Glutamatergic neuron (in vitro differentiated cells): ENCODE results near the gene AMIGO2. TPM values are rescaled to one million over a fixed set of nuclear protein-coding genes. Genes with fewer than 3 reads are reported as not detected.

Experiments
- DNase-seq: peaks from one replicate; pipeline ENCODE4 v3.0.0; 2022
- H3K27ac Mint-ChIP-seq: one replicate; pipeline ENCODE4 v1.8.0; 2020; ENCODE audit warnings: mild to moderate bottlenecking, mixed read lengths, inconsistent platforms; ENCODE audit not compliant: unreplicated experiment
- H3K27me3 Mint-ChIP-seq: one replicate; pipeline ENCODE4 v1.8.0; 2020; ENCODE audit warnings: mild to moderate bottlenecking, moderate library complexity, mixed read lengths, inconsistent platforms; ENCODE audit not compliant: unreplicated experiment
- H3K36me3 Mint-ChIP-seq: one replicate; pipeline ENCODE4 v1.8.0; 2020; ENCODE audit warnings: mild to moderate bottlenecking, mixed read lengths, inconsistent platforms; ENCODE audit not compliant: unreplicated experiment
- H3K4me1 Mint-ChIP-seq: one replicate; pipeline ENCODE4 v1.8.0; 2020; ENCODE audit warnings: mild to moderate bottlenecking, low read depth, mixed read lengths, inconsistent platforms; ENCODE audit not compliant: unreplicated experiment
- H3K4me3 Mint-ChIP-seq: one replicate; pipeline ENCODE4 v1.8.0; 2020; ENCODE audit warnings: mild to moderate bottlenecking, mixed read lengths, inconsistent platforms; ENCODE audit not compliant: unreplicated experiment
- H3K9me3 Mint-ChIP-seq: one replicate; pipeline ENCODE4 v1.8.0; 2020; ENCODE audit warnings: mild to moderate bottlenecking, moderate library complexity, mixed read lengths, inconsistent platforms; ENCODE audit not compliant: unreplicated experiment
- total RNA-seq: library from RNA; stranded (reverse); fragmentation: NEBNext Ultra II Directional; extraction: Animal tissue kit (Norgen Biotek cat#: 25700); gene quantifications from one replicate; pipeline ENCODE4 v1.2.1, GENCODE V29; 2021; ENCODE audit not compliant: unreplicated experiment
- TF ChIP-seq, protein P1 (sequence below): fragments of 200-600 bp; sonication (generic); IDR thresholded peaks from one replicate; pipeline ENCODE4 v1.5.0; 2021; ENCODE audit not compliant: partially characterized antibody, unreplicated experiment

Gene AMIGO2
- total RNA-seq, 1 donor from 2014 or later: 1.7 TPM

DNA sequence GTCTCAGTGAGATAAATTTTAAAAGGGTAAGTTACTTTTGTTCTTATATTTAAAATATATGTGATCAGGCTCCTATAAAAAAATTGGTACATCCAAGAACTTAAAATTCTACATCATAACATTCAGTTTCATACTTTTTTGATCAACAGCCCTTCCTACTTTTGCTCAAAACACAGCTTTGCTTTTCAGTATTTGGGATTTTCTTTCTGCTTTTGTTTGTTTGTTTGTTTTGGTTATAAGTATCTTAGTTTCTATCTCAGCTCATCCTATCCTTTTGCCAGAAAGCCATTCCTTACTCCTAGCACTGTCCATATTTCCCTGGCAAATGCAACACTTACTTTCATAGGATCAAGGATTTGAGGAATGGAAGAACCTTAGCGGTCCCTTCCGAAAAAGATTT lies 5.0 kb downstream of the AMIGO2 start:
- no peaks in the 10 kb centered on the region for H3K36me3 Mint-ChIP-seq
- peaks cover 3% of the 10 kb centered on the region for H3K4me1 Mint-ChIP-seq
- no peak overlapping the region for H3K4me3 Mint-ChIP-seq
- DNase-seq: no peak
- H3K27me3 Mint-ChIP-seq: peaks cover 5% of the 10 kb centered on the region
- no peak overlapping the region for H3K27ac Mint-ChIP-seq
- H3K9me3 Mint-ChIP-seq: no peaks in the 10 kb centered on the region
- TF ChIP-seq, protein P1, sequence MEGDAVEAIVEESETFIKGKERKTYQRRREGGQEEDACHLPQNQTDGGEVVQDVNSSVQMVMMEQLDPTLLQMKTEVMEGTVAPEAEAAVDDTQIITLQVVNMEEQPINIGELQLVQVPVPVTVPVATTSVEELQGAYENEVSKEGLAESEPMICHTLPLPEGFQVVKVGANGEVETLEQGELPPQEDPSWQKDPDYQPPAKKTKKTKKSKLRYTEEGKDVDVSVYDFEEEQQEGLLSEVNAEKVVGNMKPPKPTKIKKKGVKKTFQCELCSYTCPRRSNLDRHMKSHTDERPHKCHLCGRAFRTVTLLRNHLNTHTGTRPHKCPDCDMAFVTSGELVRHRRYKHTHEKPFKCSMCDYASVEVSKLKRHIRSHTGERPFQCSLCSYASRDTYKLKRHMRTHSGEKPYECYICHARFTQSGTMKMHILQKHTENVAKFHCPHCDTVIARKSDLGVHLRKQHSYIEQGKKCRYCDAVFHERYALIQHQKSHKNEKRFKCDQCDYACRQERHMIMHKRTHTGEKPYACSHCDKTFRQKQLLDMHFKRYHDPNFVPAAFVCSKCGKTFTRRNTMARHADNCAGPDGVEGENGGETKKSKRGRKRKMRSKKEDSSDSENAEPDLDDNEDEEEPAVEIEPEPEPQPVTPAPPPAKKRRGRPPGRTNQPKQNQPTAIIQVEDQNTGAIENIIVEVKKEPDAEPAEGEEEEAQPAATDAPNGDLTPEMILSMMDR: no peak

DNA sequence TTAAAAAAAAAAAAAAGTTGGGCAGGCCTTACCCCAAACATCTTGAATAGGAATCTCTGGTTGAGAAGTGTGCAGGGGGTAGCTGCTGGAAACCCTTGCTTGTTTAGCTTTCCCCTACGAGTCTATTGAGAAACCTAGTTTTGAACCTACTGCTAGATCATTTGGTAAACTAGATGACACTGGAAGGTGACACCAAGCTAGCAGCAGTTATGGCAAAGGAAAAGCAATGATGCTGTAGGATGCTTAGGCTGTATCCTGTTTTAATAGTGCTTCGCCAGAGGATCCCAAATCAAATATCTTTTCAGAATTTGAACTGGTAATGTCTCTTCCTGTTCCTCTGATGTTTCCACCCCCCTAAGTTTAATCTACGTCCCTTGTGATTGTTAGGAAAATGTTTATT lies 5.8 kb downstream of the AMIGO2 start:
- H3K4me1 Mint-ChIP-seq: peaks cover under 1% of the 10 kb centered on the region
- H3K36me3 Mint-ChIP-seq: no peaks in the 10 kb centered on the region
- no peak for DNase-seq
- no peak overlapping the region for H3K27ac Mint-ChIP-seq
- H3K4me3 Mint-ChIP-seq: no peak overlapping the region
- H3K27me3 Mint-ChIP-seq: peaks cover 2% of the 10 kb centered on the region
- H3K9me3 Mint-ChIP-seq: no peaks in the 10 kb centered on the region
- TF ChIP-seq, protein P1: no peak

DNA sequence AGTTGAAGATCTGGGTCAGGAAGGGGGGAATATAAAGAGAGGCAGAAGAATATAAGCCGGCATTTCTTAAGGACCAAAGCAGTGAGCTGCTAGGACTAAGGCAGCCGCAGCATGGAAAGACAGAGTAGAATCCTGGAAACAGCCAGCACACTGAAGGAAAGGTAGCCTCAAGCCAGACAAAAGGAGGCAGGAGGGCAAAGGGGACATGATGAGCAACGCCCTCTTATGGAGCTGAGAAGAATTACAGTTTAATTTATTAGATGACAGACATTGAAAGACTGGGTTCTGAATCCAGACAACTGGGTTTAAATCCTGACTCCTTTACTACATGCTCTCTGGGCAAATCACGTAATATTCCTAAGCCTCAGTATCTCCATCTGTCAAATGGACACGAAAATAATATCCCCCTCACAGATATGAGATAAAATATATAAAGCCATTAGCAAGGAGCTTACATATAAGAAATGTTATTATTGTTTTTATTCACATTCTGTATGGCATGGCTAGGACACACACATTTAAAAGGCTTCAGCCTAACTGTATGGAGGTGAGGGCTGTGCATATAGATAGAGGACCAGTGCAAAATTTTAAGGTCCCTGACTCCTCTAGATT lies 8.4 kb downstream of the AMIGO2 start:
- Mint-ChIP-seq H3K9me3 (no peaks in the 10 kb centered on the region), H3K4me3 (no peak overlapping the region), H3K27ac (no peak overlapping the region), H3K27me3 (no peaks in the 10 kb centered on the region), H3K4me1 (peaks cover 11% of the 10 kb centered on the region), H3K36me3 (no peaks in the 10 kb centered on the region)
- TF ChIP-seq, protein P1: peak; percentile 63
- no peak for DNase-seq

DNA sequence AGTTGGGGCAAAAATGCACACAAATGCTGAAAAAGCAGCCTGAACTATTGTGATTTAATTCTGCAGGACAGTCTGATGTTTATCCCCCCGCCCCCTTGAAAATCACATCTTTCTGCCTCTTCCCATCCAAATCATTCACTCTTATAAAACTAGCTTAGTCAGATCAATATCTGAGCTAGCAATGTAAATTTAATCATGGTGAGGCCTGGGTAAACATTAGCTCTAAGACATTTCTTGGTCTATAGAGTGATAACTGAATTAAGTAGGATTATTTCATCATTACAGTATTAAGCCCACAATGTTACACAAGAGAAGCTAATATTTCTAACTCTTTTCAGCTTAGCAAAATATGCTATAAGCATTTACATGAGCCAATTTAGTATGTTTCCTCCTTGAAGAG lies 9.4 kb downstream of the AMIGO2 start:
- Mint-ChIP-seq H3K27ac (no peak overlapping the region), H3K36me3 (no peaks in the 10 kb centered on the region), H3K9me3 (no peaks in the 10 kb centered on the region), H3K4me3 (no peak overlapping the region), H3K4me1 (peaks cover 11% of the 10 kb centered on the region), H3K27me3 (no peaks in the 10 kb centered on the region)
- TF ChIP-seq, protein P1: no peak
- no peak for DNase-seq

DNA sequence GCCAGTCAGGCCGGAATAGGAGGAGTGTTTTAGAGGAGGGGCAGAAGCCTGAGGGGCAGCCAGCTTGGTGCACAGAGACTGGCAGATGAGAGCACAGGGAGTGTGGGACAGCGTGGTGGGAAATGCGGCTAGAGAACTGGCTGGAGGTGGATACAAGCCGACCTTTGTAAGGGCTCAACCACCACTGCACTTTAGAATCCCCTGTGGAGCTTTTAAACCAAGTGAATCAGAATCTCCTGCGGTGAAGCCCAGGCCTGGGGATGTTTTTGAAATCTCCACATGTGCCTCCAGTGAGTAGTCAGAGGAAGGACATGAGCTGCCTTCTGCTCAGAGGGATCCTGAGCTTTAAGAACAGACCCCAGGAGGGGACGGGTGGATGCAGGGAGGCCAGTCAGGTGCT lies 11.2 kb downstream of the AMIGO2 start:
- no peaks in the 10 kb centered on the region for H3K36me3 Mint-ChIP-seq
- no peaks in the 10 kb centered on the region for H3K27me3 Mint-ChIP-seq
- H3K27ac Mint-ChIP-seq: peak overlapping the region; percentile 37
- peak; percentile 44 for DNase-seq
- no peak overlapping the region for H3K4me3 Mint-ChIP-seq
- TF ChIP-seq, protein P1: no peak
- H3K9me3 Mint-ChIP-seq: no peaks in the 10 kb centered on the region
- H3K4me1 Mint-ChIP-seq: peaks cover 11% of the 10 kb centered on the region
